HG02759 (cell line): ENCODE results near the gene MAML3.
A peak's percentile ranks its signal among the peaks of the same experiment; 100 is the strongest.

Experiments used
- ATAC-seq: cut with Tn5 transposase; IDR thresholded peaks from one replicate; pipeline ENCODE4 v1.9.1; 2021; ENCODE audit warnings: mild to moderate bottlenecking, moderate library complexity; ENCODE audit not compliant: unreplicated experiment

MAML3 gene

DNA sequence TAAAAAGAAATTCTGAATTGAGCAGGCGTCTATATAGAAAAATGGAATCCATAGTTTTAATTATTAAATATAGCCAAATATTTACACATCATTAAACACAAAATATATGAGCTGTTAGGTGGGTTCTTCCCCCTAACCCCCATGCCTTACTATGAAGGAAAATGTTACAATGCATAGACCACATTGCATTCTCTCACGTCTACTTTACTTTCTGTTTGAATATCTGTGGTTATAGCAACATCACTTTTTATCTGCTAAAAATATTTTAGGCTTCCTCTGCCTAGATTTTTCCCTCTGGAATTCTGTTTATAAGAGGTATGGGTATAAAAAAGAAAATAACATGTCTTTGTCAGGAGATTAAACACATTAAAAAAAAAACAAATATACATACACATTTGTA lies 73.1 kb downstream of the MAML3 start:
- ATAC-seq, result no peak

DNA sequence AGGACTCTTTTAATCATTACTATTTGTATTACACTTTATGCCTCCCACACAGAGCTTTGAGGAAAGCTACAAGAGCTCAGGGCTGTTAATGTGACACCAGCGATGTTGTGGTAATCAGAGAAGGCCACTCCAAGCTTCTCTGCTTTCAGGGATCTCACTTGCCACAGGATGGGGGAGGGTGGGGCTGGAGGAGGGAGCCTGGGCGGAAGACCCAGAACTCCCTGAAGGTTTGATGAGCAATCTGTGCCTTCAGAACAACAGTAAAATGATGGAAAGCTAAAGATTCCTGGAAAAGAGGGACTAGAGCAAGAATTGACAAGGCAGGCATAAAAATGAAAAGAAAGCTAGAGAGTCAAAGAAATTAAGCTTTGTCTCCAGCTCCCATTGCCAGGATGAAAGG lies 75.6 kb downstream of the MAML3 start:
- ATAC-seq, result no peak

DNA sequence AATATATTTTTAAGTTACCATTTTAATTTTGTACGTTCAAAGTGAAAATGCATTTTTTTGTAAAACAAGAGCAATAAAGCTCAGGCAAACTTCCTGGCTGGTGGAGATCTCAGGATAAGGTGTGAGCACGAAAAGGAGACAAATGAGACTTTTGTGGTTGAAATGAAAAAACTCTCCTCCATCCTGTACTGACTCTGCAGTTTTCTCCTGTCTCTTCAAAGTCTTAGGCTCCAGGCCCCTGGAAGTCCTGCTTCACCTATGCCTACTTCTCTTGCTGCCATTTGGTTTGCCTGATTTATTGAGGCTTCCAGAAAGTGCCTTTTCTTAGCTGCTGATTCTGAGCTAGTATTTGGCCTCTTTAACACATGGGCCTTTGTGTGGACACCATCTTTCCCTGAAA lies 77.7 kb downstream of the MAML3 start:
- ATAC-seq, result no peak

DNA sequence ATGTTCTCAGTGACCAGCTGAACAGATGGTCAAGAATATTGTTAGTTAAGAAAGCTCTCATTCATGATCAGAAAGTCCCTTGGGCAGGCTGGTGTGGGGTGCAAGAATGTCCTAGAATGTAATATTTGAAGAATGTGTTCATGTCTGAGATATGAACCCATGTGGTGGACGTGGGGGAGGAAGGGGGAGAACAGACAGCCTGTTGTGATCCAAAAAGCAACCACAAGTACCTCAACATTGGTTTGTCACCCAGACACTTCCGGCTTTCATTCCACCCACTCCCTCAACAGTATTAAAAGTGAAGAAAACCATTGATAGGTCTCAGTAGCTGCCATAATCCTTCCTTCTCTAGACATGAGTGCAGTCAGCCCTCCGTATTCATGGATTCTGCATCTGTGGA lies 82.2 kb downstream of the MAML3 start:
- peak; percentile 96 for ATAC-seq

DNA sequence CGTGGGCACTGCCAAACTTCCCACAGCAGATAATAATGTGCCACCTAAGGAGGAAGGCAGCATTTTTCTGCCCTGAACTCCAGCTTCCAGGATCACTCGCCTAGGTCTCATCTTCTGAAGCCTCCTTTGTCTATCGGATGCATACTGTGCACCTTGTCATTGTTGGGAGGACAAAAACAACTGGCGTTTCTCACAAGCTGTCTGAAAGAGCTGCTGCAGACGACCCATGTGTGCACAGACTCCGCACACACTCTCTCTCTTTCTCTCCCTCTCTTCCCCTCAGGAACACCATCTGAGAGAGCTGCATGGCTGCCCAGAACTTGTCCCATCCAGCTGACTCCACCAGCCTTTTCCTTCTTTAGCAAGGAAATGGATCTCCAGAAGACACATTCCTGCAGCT lies 83.0 kb downstream of the MAML3 start:
- no peak for ATAC-seq

DNA sequence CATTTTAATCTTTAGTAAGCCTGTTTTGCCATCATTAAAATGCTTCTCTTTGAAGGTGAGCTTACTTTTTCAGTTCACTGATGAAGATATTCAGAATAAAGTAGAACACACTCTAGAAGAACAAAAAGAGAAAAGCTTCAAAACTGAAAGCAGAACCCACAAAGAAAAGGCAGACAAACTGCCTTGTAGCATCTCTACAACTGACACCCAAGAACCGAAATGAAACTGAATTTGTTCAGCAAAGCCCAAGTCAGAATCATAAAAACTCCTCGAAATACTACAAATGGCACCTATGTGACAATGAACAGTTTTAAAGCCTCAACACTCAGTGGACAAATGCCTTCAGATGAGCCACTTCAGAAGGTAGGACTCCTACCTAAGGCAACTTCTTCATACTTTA lies 83.6 kb downstream of the MAML3 start:
- no peak for ATAC-seq

DNA sequence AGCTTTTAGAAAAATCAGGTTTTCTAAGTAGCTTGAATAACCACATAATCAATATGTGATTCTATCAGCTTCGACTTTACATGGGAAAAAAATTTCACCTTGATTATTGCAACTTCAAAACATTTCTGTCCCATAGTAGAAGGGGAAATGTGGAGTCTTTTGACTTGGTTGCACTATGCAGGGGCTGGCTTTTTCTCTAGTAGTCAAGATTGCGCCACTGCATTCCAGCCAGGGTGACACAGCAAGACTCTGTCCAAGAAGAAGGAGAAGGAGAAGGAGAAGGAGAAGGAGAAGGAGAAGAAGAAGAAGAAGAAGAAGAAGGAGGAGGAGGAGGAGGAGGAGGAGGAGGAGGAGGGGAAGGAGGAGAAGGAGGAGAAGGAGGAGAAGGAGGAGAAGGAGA lies 84.9 kb downstream of the MAML3 start:
- ATAC-seq, result no peak

DNA sequence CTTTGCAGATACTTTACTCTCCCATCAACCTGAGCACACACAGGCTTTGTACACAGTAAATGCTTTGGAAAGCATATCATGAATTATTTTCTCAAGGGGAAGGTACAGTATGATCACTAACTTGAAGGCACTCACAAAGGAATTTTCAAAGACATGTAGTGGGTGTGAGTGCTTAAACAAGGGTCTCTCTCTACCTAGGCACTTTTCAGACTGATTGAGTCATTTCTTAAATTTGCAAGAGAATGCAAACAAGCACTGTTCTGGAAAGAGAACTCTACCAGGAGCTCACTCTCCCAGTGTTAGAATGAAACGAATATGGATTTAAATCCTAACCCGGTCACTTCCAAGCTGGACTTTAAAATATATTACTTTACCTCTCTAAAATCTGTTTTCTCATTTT lies 85.7 kb downstream of the MAML3 start:
- ATAC-seq, result no peak

DNA sequence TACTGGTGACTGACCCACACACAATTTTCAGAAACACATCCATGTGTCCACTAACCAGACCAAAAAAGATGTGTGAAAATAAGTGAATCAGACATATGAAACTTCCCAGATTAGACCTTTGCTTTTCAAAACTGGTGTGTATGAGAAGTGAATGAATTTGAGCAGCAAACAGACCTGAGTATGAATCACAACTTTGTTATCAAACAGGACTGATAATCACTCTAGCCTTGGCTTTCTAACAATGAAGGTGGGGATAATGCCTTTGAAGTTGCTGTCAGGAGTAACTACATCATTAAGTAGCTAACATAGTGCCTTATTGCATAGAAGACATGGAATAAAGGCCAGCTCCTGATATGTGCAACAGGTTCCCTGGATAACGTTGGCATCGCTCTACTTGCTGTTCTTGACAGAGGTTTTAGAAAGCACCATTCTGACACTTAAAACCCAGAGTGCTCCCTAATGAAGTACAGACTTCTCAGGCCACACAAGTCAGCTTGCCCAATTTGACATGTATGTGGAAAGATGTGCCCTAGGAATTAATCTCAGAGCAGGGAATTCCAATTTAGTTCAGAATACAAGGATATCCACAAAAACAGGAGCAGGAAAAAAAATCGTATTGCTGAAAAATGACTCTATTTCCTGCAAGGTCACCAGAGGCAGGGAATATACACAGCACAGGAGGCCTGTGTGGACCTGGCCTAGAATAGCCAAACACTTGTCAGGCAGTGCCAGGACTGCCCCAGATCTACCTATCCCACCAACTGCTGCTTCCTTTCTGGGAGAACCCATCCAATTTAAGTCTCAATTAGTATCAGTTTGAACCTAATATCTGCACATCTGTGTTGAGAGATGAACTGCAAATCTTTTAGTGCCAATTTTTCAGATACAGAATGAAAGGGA lies 87.7 kb downstream of the MAML3 start:
- ATAC-seq, result no peak

DNA sequence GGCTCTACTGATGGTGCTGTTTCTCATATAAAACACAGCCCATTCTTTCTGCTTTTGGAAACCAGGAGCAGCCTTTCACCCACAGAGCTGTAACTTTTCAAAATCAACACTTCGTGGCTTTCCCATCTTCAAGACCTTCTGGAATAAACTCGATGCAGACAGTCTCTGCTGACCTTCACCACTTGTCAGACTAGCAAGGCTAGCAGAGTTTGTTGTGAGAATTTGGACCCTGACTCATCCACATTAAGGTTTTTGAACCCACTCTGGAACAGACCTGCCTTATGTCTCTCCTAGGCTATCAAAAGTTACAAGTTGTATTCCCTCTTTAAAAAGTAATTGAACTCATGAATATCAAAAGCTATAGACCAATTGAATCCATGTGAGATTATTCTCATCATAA lies 88.6 kb downstream of the MAML3 start:
- ATAC-seq, result no peak

DNA sequence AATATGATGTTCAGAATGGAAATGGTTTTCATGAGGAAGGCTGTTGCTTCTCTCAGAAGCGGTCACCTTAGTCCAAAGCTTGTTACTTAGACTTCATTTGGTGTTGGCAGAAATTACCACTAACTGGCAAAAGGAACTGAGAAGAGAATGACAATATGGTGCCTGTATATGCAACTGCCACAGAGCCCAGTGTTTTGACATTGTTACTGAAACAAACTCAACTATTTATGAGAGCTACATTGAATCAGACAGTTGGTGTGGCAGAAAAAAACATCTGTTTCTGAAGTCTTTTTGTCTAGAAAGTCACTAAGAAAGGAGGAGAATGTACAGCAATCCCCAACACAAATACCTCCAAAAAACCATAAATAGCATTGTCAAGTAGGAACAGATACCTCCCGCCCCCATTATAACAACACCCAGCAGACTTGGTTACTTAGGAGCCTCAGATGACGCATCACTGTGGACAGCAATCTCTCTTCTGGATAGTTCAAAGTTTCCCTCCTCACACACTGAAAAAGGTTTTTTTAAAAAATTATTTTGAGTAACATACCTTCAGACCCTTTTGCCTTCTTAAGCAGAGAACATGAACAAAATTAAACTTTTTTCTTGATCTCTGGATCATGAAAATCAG lies 92.2 kb downstream of the MAML3 start:
- no peak for ATAC-seq

DNA sequence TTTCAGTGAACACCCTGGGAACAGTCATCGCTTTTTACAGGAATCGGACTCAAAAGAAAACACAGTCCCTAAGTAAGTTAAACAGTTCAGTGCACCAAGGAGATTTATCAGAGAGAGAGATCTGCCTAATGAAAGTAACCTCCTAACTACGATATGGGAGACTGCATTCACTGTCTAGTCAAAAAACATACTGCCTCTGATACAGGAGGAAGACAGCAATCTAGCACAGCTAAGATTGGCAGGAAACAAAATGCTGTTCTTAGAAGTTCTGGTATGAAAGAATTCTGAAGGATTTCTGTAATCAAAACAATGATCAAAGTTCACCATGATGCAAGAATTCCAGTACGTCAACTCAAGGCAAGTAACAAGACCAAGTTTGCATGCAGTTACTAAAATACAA lies 92.8 kb downstream of the MAML3 start:
- ATAC-seq, result no peak

DNA sequence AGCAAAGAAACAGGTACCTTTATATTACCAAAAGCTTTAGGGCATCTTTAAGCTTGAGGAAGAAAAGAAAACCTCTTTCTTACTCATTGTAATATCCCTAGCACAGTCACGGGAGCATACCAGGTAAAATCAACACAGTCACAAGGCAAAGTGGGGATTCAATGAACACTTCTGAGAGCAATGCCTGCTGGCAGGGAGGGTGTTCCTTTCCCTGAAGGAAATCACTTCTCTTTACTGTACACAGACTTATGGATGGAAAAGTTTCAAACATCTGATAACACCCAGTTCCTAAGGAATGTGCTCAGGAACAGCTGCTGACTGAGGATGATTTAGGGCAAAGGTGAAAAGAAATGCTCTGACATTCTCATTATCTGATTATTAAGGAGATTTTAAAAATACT lies 94.8 kb downstream of the MAML3 start:
- ATAC-seq, result no peak

DNA sequence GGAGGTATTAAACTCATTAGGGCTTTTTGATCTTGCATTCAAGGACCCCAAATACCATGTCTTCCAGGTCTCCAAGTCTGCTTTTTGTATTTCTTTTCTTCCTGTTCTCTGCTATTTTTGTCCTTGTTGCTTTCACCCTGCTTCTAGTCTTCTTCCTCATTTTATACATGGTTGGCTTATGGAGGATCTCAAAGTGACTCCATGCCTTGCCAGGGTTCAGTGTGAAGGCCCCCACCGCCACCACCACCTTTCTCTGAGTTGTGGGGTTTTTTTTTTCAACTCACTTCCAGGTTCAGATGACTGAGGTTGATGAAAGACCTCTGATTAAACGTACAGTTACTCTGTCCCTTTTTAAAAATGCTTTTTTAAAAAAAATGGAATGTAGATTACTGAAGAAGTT lies 96.3 kb downstream of the MAML3 start:
- no peak for ATAC-seq

DNA sequence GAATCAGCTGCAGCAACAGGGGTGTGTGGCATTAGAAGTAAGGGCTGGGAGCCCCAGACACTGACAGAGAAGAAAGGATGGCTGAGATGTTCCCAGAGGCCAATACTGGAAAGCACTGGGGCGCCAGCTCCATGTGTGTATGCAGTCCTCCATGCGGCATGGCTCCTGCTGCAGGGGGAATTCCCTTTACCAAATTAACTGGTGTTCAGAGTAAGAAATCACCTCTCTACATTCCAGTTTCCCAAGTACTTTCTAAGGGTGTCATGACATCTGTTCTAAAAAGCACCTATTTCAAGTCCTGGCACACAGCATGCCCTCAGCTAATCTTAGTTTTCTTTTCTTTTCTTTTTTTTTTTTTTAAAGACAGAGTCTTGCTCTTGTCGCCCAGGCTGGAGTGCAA lies 98.0 kb downstream of the MAML3 start:
- ATAC-seq, result no peak

DNA sequence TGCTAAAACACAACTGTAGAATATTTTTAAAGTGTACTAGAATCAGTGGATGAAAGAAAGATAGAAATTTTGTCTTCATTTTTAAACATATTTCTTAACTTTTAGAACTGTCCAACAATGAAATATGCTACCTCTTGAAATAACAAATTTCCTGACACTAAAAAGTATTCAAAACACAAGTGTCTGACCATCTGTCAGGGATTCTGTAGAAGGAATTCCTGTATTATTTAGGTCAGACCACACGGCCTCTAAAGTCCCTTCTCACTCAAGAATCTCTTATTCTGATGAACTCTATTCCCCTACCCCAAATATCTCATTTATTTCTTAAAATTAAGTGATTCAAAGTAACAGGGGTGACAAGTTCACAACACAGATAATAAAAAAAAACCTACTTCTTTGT lies 99.1 kb downstream of the MAML3 start:
- no peak for ATAC-seq

DNA sequence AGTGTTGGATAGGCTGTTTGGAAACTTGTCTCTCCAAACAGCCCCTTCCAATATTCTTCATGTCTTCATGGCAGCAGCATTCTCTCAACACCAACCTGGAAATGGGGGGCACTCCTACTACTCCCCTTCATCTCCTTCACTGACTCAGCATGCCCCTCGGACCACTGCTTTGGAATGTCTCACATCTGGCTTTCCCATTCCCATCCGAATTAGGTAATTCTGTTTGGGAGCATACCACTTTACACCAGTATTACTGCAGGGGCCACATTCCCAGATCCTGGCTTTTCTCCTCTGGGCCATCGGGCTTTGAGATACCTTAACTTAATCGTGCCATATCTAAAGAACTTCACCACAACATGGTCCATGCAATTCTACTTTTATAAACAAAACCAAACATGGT lies 100.8 kb downstream of the MAML3 start:
- ATAC-seq, result no peak

DNA sequence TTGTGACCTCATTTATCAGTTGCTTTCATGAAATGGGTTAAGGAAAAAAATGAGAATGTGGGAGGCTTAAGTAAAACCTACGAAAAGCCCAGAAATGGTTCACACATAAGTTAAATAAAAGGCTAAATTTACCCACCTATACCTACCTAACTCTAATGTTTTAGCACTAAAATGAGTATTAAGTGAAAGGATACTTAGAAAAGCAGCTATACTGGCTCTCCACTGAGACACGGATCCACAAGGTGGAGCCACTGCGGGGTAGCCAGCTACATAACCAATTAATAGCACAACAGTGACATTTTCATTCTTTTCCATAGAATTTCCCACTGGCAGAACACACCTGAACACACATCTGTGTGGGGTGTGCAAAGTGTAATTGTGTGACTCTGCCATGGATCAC lies 101.9 kb downstream of the MAML3 start:
- no peak for ATAC-seq

DNA sequence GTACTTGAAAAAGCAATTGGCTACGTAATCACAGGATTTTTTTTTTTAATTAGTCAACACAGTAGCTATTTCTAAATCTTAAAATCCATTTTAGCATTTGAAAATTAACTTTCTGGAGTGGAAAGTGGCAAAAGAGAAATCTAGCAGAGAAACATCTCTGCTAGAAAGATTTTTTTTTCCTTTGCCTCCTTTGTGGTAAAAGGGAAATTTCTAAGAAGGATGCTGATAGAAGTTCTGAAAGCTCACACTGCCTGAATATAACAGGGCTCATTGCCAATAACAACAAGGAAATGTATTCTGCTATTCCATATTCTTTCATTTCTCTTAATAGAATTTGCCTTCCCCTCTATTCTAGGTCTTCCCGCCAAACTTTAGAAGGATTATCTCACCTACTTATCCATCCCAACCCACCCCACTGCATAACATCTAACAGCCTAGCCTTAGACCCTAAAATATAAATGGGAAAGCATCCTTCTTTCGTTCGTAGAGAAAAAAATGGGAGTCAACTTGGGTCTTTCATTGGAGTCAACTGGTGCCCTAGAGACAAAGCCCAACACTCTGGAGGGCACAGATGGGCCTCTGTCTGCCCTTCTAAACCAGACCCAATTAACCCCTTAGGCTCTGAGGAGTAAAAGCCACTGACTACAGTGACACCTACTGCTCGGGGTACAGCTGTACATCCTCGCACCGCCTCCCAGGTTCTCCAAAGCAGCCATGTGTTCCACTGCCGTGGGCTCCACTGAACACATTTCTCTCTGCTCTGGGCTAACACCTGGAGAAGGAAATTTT lies 103.9 kb downstream of the MAML3 start:
- no peak for ATAC-seq

DNA sequence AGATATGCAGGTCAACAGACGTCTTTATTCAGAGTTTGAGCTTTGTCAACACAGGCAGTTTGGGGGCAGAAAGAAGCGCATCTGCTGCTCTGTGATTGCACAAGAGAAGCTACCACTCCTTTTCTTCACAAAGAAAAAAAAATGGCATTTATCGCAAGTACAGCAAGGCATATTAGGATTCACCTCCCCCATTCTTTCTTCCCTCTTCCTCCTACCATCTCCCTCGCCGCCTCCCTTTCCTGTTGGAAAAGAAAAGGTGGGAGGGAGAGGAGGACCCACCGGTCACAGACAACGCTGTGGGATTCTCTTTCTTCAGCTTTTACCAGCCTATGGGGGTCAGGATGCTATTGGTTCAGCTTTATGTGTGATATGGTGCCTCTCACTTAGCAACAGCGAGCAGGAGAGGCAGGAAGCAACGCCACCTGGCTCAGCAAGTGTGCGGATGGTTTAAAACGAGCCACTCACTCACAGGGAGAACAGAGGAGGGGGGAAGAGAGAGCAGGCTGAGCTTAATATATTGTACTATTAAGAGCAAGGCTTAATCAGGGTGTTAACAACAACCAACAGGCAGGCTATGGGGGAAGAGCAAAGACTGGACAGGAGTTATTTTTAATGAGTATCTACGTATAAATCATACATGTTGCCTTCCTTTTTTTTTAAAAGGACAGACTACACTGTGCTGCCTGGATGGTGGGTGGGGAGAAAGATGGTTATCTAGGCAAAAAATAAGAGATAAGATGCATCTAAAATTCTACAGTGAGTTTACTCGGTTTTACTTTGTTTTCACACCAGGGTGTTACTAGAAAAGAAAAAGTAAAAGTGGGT lies 104.7 kb downstream of the MAML3 start:
- peak; percentile 53 for ATAC-seq

DNA sequence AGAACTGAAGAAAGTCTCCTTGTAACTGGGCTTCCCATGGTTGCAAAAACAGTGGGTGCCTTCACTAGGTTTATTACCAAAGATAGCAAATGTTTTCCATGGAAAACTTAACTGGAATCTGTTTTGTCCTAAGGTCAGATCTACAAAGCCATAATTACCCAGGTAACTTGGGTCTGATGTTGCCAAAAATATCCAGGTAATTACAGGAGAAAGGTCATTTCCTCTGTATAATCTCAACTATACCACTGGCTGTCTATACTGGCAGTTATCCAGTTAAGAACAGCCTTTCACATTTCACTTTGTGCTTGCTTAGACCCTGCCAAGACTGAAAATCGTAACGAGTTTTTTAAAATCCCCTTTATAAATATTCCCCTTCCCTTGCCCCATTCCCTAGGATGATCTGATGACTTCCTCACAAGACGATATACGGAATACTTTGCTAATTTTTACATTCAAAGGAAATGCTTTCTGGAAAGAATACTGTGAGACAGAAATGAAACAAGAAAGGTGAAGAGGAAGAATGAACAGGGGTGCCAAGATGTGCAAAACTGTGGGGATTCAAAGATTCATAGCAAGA lies 105.5 kb downstream of the MAML3 start:
- no peak for ATAC-seq
